ENCODE measurements around the gene STUB1. TPM values are rescaled to one million over a fixed set of nuclear protein-coding genes. Genes with fewer than 3 reads are reported as not detected.

STUB1 gene
- total and polyA plus RNA-seq, 4 donors: 32.4 to 74.4 (median 50.2) TPM

DNA sequence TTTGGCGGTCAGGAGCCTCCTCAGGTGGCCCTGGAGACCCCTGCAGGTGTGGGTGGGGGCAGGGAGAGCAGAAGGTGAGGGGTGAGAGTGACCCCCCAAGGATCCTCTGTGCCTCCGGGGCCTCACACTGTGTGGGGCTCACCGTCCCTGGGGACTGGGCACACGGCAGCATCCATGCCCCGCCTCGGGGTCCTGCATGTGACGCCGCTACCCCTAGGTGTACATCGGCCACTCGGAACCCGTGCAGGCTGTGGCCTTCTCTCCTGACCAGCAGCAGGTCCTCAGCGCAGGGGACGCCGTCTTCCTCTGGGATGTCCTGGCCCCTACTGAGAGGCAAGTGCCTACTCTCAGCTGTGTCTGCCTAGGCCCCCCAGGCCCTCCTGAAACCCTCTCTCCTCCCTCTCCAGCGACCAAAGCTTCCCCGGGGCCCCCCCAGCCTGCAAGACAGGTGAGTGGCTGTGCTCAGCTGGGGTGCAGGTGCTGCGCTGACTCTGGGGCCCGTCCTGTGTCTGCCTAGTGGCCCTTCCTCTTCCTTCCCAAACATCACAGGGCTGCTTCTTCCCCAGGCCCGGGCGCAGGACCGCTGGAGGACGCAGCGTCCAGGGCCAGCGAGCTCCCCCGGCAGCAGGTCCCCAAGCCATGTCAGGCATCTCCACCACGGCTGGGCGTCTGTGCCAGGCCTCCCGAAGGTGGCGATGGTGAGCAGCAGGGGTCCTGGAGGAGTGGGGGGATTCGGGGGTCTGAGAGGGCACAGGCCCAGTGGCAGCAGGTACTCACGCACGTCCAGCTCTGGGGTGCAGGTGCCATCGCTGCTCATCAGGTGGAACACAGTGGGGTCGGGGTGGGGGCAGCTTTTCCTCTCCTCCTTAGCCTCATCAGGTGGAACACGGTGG is 21.3 kb upstream of the STUB1 start:
- Histone ChIP-seq H3K27ac (ENCODE audit: low read depth in 1 of 2, low read length in 2 of 2) (no peak overlapping the region), H3K36me3 (ENCODE audit: control insufficient read depth in 4 of 4, insufficient read depth in 3 of 4, low read depth in 1 of 4, low read length in 3 of 4) (peaks cover 0 to 6% (median 1%) of the 10 kb centered on the region in 4 donors), H3K4me1 (ENCODE audit: control insufficient read depth in 4 of 4, insufficient read depth in 4 of 4, low read length in 3 of 4) (peaks cover 10 to 23% (median 15%) of the 10 kb centered on the region in 4 donors), H3K27me3 (ENCODE audit: control insufficient read depth in 4 of 4, insufficient read depth in 4 of 4, low read length in 3 of 4) (no peaks in the 10 kb centered on the region), H3K4me3 (ENCODE audit: low read depth in 1 of 3, low read length in 3 of 3) (no peak overlapping the region), H3K9ac (ENCODE audit: low read depth in 1 of 2, low read length in 2 of 2) (no peak overlapping the region), H3K9me3 (ENCODE audit: control insufficient read depth in 4 of 4, low read length in 3 of 4) (no peaks in the 10 kb centered on the region)
- DNase-seq (ENCODE audit: low spot score): no peak
- TF ChIP-seq ATF3 (IDR thresholded peaks at IDR 0.05) (no peak), FOXA2 (IDR thresholded peaks at IDR 0.05) (no peak), YY1 (IDR thresholded peaks at IDR 0.05) (no peak), SP1 (IDR thresholded peaks at IDR 0.05) (no peak), CTCF (IDR thresholded peaks at IDR 0.05; ENCODE audit: low read depth, low read length, missing input control) (no peak), HNF4A (conservative IDR thresholded peaks at IDR 0.05) (no peak), REST (IDR thresholded peaks at IDR 0.05) (no peak), GABPA (IDR thresholded peaks at IDR 0.05 in 1 of 2, conservative IDR thresholded peaks at IDR 0.05 in 1 of 2) (no peak), JUND (IDR thresholded peaks at IDR 0.05) (no peak), FOXA1 (IDR thresholded peaks at IDR 0.05) (no peak), EGR1 (IDR thresholded peaks at IDR 0.05; ENCODE audit: low read depth in 2 of 2) (no peak), MAX (IDR thresholded peaks at IDR 0.05) (no peak), HNF4G (IDR thresholded peaks at IDR 0.05) (no peak), RXRA (IDR thresholded peaks at IDR 0.05) (no peak)
- TF ChIP-seq, protein P1, sequence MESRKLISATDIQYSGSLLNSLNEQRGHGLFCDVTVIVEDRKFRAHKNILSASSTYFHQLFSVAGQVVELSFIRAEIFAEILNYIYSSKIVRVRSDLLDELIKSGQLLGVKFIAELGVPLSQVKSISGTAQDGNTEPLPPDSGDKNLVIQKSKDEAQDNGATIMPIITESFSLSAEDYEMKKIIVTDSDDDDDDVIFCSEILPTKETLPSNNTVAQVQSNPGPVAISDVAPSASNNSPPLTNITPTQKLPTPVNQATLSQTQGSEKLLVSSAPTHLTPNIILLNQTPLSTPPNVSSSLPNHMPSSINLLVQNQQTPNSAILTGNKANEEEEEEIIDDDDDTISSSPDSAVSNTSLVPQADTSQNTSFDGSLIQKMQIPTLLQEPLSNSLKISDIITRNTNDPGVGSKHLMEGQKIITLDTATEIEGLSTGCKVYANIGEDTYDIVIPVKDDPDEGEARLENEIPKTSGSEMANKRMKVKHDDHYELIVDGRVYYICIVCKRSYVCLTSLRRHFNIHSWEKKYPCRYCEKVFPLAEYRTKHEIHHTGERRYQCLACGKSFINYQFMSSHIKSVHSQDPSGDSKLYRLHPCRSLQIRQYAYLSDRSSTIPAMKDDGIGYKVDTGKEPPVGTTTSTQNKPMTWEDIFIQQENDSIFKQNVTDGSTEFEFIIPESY (IDR thresholded peaks at IDR 0.05): no peak
- 96% methylated on average over 35 of the region's 35 CpGs for WGBS

Data from liver (tissue), 9 donors.